B cell (primary cell): Measurements from ENCODE around the gene RPTOR. TPM values are rescaled to one million over a fixed set of nuclear protein-coding genes. Genes with fewer than 3 reads are reported as not detected.

Experiments used
- ATAC-seq: fragments of 200-7000 bp; cut with Tn5 transposase; one replicate; pipeline ENCODE4 v1.10.0; 2021; ENCODE audit warnings: low read depth, mild to moderate bottlenecking, moderate number of reproducible peaks, moderate library complexity
- CTCF ChIA-PET: fragments of 350-600 bp; sonication (Branson Sonifier 250); formaldehyde crosslinking; loops from one replicate; lab custom pipeline; 2021; ENCODE audit warnings: antibody characterized with exemption, inconsistent platforms; lab: Charles Lee
- POLR2A ChIA-PET: fragments of 350-600 bp; sonication (Branson Sonifier 250); formaldehyde crosslinking; loops from one replicate; lab custom pipeline; 2021; ENCODE audit warnings: antibody characterized with exemption; lab: Charles Lee
- DNase-seq: peaks from one replicate; pipeline ENCODE4 v3.0.0; 2013
- H2AFZ ChIP-seq: 2 replicates; pipeline ENCODE4 v1.6.1; 2012; ENCODE audit warnings: mild to moderate bottlenecking, low read depth, low read length; ENCODE audit not compliant: insufficient read depth, poor library complexity, severe bottlenecking
- H3K27ac ChIP-seq, 2 donors: 1 replicate in 1 of 2; 2 replicates in 1 of 2; pipeline ENCODE4 v1.5.1; 2012 to 2013; ENCODE audit warnings: low read length in 2 of 2, mild to moderate bottlenecking in 2 of 2, moderate library complexity in 1 of 2
- H3K27me3 ChIP-seq, 4 experiments: fragments of 200-600 bp in 1 of 4; sonication (generic) in 1 of 4; replicated peaks in 1 of 4; 1 replicate in 2 of 4; 2 replicates in 2 of 4; pipeline versions ENCODE4 v1.6.1 to v1.7.0; 2013 to 2016; ENCODE audit warnings: low read length in 3 of 4, mild to moderate bottlenecking in 2 of 4, mixed read lengths in 1 of 4, moderate library complexity in 1 of 4; ENCODE audit not compliant: insufficient read depth in 4 of 4, control insufficient read depth in 3 of 4; ENCODE audit errors: control extremely low read depth in 1 of 4
- H3K36me3 ChIP-seq, 2 experiments: replicated peaks in 1 of 2; 1 replicate in 1 of 2; 2 replicates in 1 of 2; pipeline versions ENCODE4 v1.6.1 to v1.7.1; 2013; ENCODE audit warnings: low read length in 1 of 2; ENCODE audit not compliant: insufficient read depth in 2 of 2, control insufficient read depth in 1 of 2; ENCODE audit errors: control extremely low read depth in 1 of 2, extremely low read depth in 1 of 2
- H3K4me1 ChIP-seq, 2 donors: fragments of 200-600 bp in 1 of 2; sonication (generic) in 1 of 2; 1 replicate in 1 of 2; 2 replicates in 1 of 2; pipeline versions ENCODE4 v1.5.1 to v1.6.1; 2013 to 2017; ENCODE audit warnings: low read length in 2 of 2; ENCODE audit not compliant: control insufficient read depth in 2 of 2, insufficient read depth in 2 of 2
- H3K4me2 ChIP-seq: replicated peaks from 2 replicates; pipeline ENCODE3; 2012; ENCODE audit warnings: mild to moderate bottlenecking, low read depth, low read length; ENCODE audit not compliant: poor library complexity, severe bottlenecking
- H3K4me3 ChIP-seq, 5 experiments: fragments of 200-600 bp in 1 of 5; sonication (generic) in 1 of 5; 1 replicate in 3 of 5; 2 replicates in 2 of 5; pipeline versions ENCODE4 v1.5.1 to v1.7.0; 2011 to 2016; ENCODE audit warnings: low read length in 4 of 5, mild to moderate bottlenecking in 4 of 5, low read depth in 2 of 5, control low read depth in 1 of 5, moderate library complexity in 1 of 5; ENCODE audit not compliant: insufficient read depth in 1 of 5; ENCODE audit errors: control extremely low read depth in 1 of 5, extremely low read depth in 1 of 5
- H3K79me2 ChIP-seq: fragments of 200-600 bp; sonication (generic); one replicate; pipeline ENCODE4 v1.6.0; 2016; ENCODE audit warnings: low read length; ENCODE audit not compliant: control insufficient read depth, insufficient read depth
- H3K9ac ChIP-seq: fragments of 200-600 bp; sonication (generic); 2 replicates; pipeline ENCODE4 v1.6.1; 2017; ENCODE audit warnings: mild to moderate bottlenecking, low read length, moderate library complexity
- H3K9me3 ChIP-seq, 3 donors: one replicate each; pipeline versions ENCODE4 v1.6.1 to v1.7.1; 2013; ENCODE audit warnings: low read length in 2 of 3; ENCODE audit not compliant: control insufficient read depth in 2 of 3, insufficient read depth in 1 of 3; ENCODE audit errors: control extremely low read depth in 1 of 3
- H4K20me1 ChIP-seq: 2 replicates; pipeline ENCODE4 v1.6.0; 2012; ENCODE audit warnings: mild to moderate bottlenecking, low read length; ENCODE audit not compliant: insufficient read depth, control insufficient read depth, poor library complexity, severe bottlenecking
- H3K27ac Mint-ChIP-seq: one replicate; pipeline ENCODE4 v1.8.0; 2021; ENCODE audit warnings: mixed read lengths
- H3K27me3 Mint-ChIP-seq: one replicate; pipeline ENCODE4 v1.8.0; 2021; ENCODE audit warnings: mixed read lengths
- H3K4me1 Mint-ChIP-seq: one replicate; pipeline ENCODE4 v1.8.0; 2021; ENCODE audit warnings: mixed read lengths
- H3K4me3 Mint-ChIP-seq: one replicate; pipeline ENCODE4 v1.8.0; 2021; ENCODE audit warnings: mixed read lengths
- H3K9me3 Mint-ChIP-seq: one replicate; pipeline ENCODE4 v1.8.0; 2022; ENCODE audit warnings: mixed read lengths; ENCODE audit not compliant: insufficient read depth
- CTCF ChIP-seq: fragments of 200-600 bp; IDR thresholded peaks from one replicate; pipeline ENCODE4 v1.8.0; 2022; ENCODE audit warnings: antibody characterized with exemption, mild to moderate bottlenecking
- EZH2 ChIP-seq: IDR thresholded peaks from 2 replicates; pipeline ENCODE4 v1.6.1; 2012; ENCODE audit warnings: borderline replicate concordance, low read depth, mild to moderate bottlenecking, moderate library complexity, low read length; ENCODE audit not compliant: insufficient read depth, poor library complexity, severe bottlenecking
- WGBS: methylation state at CpG from one replicate; pipeline ENCODE4 v1.1.5; 2013; ENCODE audit warnings: missing lambda C conversion rate; ENCODE audit not compliant: insufficient coverage; 5-methylcytosine and 5-hydroxymethylcytosine counted together
- intact Hi-C: fragments of 100-400 bp; cut with micrococcal nuclease; formaldehyde crosslinking; loops from one replicate; pipeline ENCODE4 v1.10.0; 2022
- polyA plus RNA-seq: library from polyadenylated mRNA; depleted of rRNA; stranded (reverse); fragments of >200 nt; gene quantifications from 2 replicates; pipeline ENCODE4 v1.2.3, GENCODE V29; 2012
- total RNA-seq, 2 donors: library from RNA; stranded (reverse); fragments of 120-200 nt in 1 of 2; gene quantifications; 1 replicate in 1 of 2; 2 replicates in 1 of 2; pipeline versions ENCODE4 v1.2.3 to v1.2.4, GENCODE V29; 2013 to 2022

The RPTOR gene
- total and polyA plus RNA-seq, 2 donors (not counting 1 experiment from before 2014, with no cell fraction given), result 13.4 to 58.8 TPM

GRCh38 chr17:80992948-80993624, 448.4 kb downstream of the RPTOR start:
- peaks cover 15 to 36% of the 10 kb centered on the region in 2 donors for H3K4me1 ChIP-seq
- peaks cover 22% of the 10 kb centered on the region for H4K20me1 ChIP-seq
- no peaks in the 10 kb centered on the region for H3K27me3 Mint-ChIP-seq
- peaks cover 5% of the 10 kb centered on the region for H3K79me2 ChIP-seq
- WGBS, result 88% methylated on average over 14 of the region's 18 CpGs
- ATAC-seq (no peak), DNase-seq (peak; percentile 30)
- H3K27ac ChIP-seq, result no peak overlapping the region
- H3K4me3 Mint-ChIP-seq, result peak overlapping the region; percentile 78
- H3K27ac Mint-ChIP-seq, result peak overlapping the region; percentile 66
- no peaks in the 10 kb centered on the region for H3K27me3 ChIP-seq
- H3K4me1 Mint-ChIP-seq, result peaks cover 25% of the 10 kb centered on the region
- POLR2A ChIA-PET, result no interaction called here
- no peaks in the 10 kb centered on the region for H3K9me3 Mint-ChIP-seq
- H3K9ac ChIP-seq, result peak overlapping the region; percentile 80
- H3K4me3 ChIP-seq, result peak overlapping the region in 2 of 5 experiments; percentile 83 to 88
- CTCF ChIA-PET, result interaction anchor here (1.3 kb wide), 1 partner anchor 84 kb away, joined by 3 read pairs; no protein-coding TSS in a partner anchor
- intact Hi-C loops, result loop anchor here (5.0 kb wide), 1 partner anchor 39 kb away; no protein-coding TSS in a partner anchor
- peak overlapping the region; percentile 95 for H3K4me2 ChIP-seq
- peaks cover 0 to 29% of the 10 kb centered on the region in 2 experiments for H3K36me3 ChIP-seq
- no peak overlapping the region for H2AFZ ChIP-seq
- H3K9me3 ChIP-seq, result no peaks in the 10 kb centered on the region
- TF ChIP-seq CTCF (no peak), EZH2 (no peak)

- Histone ChIP-seq H3K27me3 (no peaks in the 10 kb centered on the region), H3K9ac (no peak overlapping the region), H3K4me1 (peaks cover 12 to 22% of the 10 kb centered on the region in 2 donors), H3K27ac (no peak overlapping the region), H4K20me1 (peaks cover 22% of the 10 kb centered on the region), H3K4me3 (no peak overlapping the region), H2AFZ (no peak overlapping the region), H3K36me3 (peaks cover 0 to 43% of the 10 kb centered on the region in 2 experiments), H3K9me3 (no peaks in the 10 kb centered on the region), H3K4me2 (no peak overlapping the region), H3K79me2 (peaks cover 5% of the 10 kb centered on the region)
- 97% methylated on average over 13 of the region's 13 CpGs for WGBS
- intact Hi-C loops, result no loop called here
- Mint-ChIP-seq H3K4me3 (no peak overlapping the region), H3K27ac (no peak overlapping the region), H3K27me3 (no peaks in the 10 kb centered on the region), H3K4me1 (peaks cover 16% of the 10 kb centered on the region), H3K9me3 (no peaks in the 10 kb centered on the region)
- POLR2A ChIA-PET, result no interaction called here
- CTCF ChIA-PET, result no interaction called here
- TF ChIP-seq EZH2, result no peak
- no peak for TF ChIP-seq CTCF
- DNase-seq, result peak; percentile 15
- ATAC-seq, result no peak
These were observed 450.5 kb downstream of the RPTOR start for GRCh38 chr17:80995131-80995530.
